ENCODE data around the gene CLDN17. TPM values are rescaled to one million over a fixed set of nuclear protein-coding genes. Genes with fewer than 3 reads are reported as not detected.

The CLDN17 gene, protein sequence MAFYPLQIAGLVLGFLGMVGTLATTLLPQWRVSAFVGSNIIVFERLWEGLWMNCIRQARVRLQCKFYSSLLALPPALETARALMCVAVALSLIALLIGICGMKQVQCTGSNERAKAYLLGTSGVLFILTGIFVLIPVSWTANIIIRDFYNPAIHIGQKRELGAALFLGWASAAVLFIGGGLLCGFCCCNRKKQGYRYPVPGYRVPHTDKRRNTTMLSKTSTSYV
- total RNA-seq, result not detected

DNA sequence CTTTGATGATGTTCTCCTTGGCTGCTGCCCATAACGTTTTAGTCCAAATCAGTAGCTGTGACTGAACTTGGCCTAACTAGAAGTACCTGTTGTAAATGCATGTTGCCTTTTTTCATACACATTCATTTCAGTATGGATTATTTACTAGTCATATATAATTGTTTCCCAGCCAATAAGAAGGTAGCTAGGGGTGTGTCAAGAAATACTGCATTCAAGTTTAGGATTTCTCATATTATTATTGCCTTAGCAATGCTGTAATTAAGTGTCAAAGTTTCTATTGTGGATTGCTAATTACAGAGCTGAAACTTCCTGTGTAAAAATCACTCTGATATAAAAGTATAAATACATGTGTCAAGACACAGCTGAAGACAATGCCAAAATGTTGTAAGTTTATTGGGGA, at the start of gene CLDN17:
CLDN17 (minus strand) TSS at position 101 of the 400 bp plus-strand sequence. CDS start 188 bp downstream, outside the sequence.
- no peak within 1 kb of the TSS for H3K4me3 Mint-ChIP-seq
- H3K9me3 Mint-ChIP-seq (ENCODE audit: low read depth), result peaks cover 6% of the 10 kb centered on the region
- H3K4me1 Mint-ChIP-seq, result no peaks in the 10 kb centered on the region
- H3K36me3 Mint-ChIP-seq, result no peaks in the 10 kb centered on the region
- H3K27ac Mint-ChIP-seq, result no peak within 1 kb of the TSS
- no peak for DNase-seq
- CTCF ChIA-PET, result no interaction called here
- no peaks in the 10 kb centered on the region for H3K27me3 Mint-ChIP-seq
- ATAC-seq, result no peak

DNA sequence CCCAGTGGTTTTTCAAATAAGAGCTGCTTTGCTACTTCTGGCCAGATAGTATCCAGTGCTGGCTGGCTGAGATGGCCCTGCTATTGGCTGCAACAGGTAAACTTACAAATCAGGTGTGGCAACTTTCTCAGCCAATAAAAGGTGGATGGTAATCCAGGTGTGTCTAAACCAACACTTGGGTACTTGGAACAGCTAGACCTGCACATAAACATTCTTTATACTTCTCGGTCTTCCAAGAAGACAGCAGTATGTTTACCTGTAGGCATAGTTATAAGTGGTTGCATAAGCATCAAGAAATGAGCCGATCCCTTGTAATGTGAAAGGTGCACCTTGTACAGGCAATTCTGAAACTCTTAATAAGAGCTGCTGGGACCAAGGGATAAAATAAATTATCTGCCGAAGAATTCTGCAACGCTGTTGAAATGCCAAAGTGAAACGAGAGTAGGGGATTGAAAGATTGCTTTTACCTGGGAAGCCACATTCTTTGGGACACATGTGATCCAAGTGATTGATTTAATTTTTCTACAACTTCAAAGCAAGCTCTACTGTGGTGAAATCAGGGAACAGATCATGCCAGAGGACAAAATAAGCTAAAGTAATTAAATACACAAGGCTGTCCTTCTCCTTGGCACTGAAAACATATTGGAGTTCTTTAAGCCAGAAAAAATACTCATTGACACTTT, 49.6 kb upstream of the CLDN17 start, which contains the start of gene CLDN8:
CLDN8 (minus strand) TSS at position 57 of the 683 bp plus-strand sequence. CDS start 172 bp downstream, outside the sequence.
- no peaks in the 10 kb centered on the region for H3K4me1 Mint-ChIP-seq
- ATAC-seq, result no peak
- CTCF ChIA-PET, result no interaction called here

DNA sequence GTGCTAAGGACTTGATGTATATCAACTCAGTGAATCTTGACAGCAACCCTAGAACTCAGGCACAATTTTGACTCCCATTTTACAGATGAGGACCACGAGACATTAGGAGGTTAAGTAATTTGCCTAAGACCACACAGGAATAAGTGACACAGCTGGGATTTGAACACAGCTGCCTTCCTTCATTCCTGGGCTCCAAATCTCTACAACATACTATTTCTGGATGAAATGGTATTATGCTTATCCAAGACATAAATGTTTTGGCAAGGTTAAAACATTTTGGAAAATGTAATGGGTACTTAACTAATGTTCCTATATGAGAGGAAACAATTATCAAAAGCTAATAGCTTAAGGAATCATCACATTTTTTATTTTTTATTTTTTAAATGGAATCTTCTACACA, 44.5 kb upstream of the CLDN17 start:
- Mint-ChIP-seq H3K9me3 (ENCODE audit: low read depth) (peaks cover 4% of the 10 kb centered on the region), H3K27ac (no peak overlapping the region), H3K27me3 (no peaks in the 10 kb centered on the region), H3K4me1 (no peaks in the 10 kb centered on the region), H3K36me3 (no peaks in the 10 kb centered on the region), H3K4me3 (no peak overlapping the region)
- CTCF ChIA-PET, result no interaction called here
- DNase-seq, result no peak
- ATAC-seq, result no peak

More for the DNA sequence above, 49.6 kb upstream of the CLDN17 start, which contains the start of gene CLDN8:
- Mint-ChIP-seq H3K27ac (no peak within 1 kb of the TSS), H3K27me3 (no peaks in the 10 kb centered on the region), H3K4me3 (no peak within 1 kb of the TSS), H3K9me3 (ENCODE audit: low read depth) (no peaks in the 10 kb centered on the region), H3K36me3 (no peaks in the 10 kb centered on the region)
- no peak for DNase-seq

DNA sequence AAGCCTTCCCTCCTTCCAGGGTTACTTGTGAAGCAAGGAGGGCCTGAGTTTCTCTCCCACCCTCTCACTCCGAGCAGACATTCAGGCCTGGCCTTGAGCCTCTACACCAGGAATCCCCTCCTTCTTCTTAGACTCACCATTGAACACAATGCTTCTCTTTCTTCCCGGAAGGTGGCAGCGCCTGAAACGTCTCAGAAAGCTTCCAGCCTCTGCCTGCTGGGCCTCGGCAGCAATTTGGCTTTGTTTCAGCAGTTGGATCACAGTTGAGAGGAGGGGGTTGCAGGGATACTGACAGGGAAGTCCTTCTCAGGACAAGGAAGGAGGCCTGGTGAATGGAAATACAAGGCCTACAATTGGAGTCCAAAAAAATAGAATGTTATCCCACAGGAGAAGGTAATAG, 43.0 kb upstream of the CLDN17 start:
- Mint-ChIP-seq H3K4me3 (no peak overlapping the region), H3K27me3 (no peaks in the 10 kb centered on the region), H3K4me1 (no peaks in the 10 kb centered on the region), H3K9me3 (ENCODE audit: low read depth) (peaks cover 4% of the 10 kb centered on the region), H3K36me3 (no peaks in the 10 kb centered on the region), H3K27ac (no peak overlapping the region)
- CTCF ChIA-PET, result no interaction called here
- no peak for DNase-seq
- no peak for ATAC-seq

DNA sequence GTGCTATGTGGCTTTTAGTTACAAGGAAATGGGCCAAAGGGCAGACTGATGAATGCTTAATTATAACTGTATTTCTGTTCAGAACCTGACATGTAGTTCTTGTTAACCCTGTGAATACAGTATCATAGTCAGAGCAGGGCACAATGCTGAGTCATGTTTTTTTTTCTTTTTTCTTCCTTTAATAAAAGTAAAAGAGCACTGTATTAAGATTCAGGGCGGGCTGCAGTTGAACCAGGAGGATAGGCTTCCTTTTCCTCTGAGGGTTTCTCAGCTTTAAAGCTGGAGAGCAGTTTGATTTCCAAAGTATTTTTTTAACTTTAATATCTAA, 40.6 kb upstream of the CLDN17 start:
- Mint-ChIP-seq H3K36me3 (no peaks in the 10 kb centered on the region), H3K27ac (no peak overlapping the region), H3K9me3 (ENCODE audit: low read depth) (peaks cover 6% of the 10 kb centered on the region), H3K4me3 (no peak overlapping the region), H3K27me3 (no peaks in the 10 kb centered on the region), H3K4me1 (no peaks in the 10 kb centered on the region)
- DNase-seq (no peak), ATAC-seq (no peak)
- CTCF ChIA-PET, result no interaction called here

DNA sequence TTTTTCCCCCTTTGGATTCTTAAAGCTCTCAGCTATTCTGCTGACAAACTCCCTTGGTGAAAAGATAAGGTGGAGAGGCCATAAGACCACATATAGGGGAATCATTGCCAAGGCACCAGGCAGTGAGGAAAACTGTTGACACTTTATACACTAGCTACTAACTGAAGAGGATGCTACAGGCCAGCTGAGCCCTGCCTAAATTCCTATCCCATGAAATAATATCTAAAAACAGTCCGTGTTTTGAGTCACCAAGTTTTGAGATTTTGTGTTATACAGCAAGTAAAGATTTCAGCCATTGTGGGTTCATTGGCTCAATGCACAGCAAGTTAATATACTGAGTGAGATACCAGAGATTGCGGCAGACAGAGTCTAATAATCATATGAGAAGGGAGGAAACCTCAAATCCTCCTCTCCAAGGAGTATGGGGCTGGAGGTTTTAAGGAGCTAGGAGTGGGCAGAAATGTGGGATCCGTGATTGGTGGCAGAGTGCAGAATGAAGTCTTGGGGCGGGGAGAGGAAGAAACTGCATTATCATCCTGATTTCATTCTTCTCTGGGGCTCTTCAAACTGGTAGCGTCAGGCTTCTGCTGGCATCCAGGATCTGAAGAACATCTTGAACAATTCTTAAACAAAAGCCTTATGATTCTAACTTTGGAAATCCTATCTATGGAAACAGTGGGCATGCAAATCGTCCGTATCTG, 40.1 kb upstream of the CLDN17 start:
- no peaks in the 10 kb centered on the region for H3K36me3 Mint-ChIP-seq
- H3K27ac Mint-ChIP-seq, result no peak overlapping the region
- H3K4me1 Mint-ChIP-seq, result no peaks in the 10 kb centered on the region
- ATAC-seq (no peak), DNase-seq (no peak)
- peaks cover 8% of the 10 kb centered on the region for H3K9me3 Mint-ChIP-seq (ENCODE audit: low read depth)
- CTCF ChIA-PET, result no interaction called here
- H3K4me3 Mint-ChIP-seq, result no peak overlapping the region
- no peaks in the 10 kb centered on the region for H3K27me3 Mint-ChIP-seq

DNA sequence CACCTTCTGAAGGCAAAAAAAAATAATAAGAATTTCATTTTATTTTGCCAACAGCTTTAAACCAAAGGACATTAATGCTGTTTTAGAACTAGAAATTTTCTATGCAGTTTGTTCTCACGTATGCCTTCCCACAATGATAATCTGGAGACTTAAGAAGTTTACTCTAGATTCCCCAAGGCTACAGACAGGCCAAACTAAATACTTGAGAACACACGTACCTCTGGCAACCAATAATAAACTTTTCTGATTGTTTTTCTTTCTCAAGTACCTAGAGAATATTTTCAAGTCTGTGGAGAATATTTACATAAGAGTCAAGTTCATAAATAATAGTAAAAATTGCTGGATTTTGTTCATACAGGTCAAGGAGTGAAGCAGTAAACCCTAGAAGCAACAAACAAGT, 33.4 kb upstream of the CLDN17 start:
- H3K9me3 Mint-ChIP-seq (ENCODE audit: low read depth), result peaks cover 4% of the 10 kb centered on the region
- no peak overlapping the region for H3K4me3 Mint-ChIP-seq
- no peaks in the 10 kb centered on the region for H3K27me3 Mint-ChIP-seq
- H3K4me1 Mint-ChIP-seq, result no peaks in the 10 kb centered on the region
- CTCF ChIA-PET, result no interaction called here
- DNase-seq (no peak), ATAC-seq (no peak)
- no peaks in the 10 kb centered on the region for H3K36me3 Mint-ChIP-seq
- H3K27ac Mint-ChIP-seq, result no peak overlapping the region

DNA sequence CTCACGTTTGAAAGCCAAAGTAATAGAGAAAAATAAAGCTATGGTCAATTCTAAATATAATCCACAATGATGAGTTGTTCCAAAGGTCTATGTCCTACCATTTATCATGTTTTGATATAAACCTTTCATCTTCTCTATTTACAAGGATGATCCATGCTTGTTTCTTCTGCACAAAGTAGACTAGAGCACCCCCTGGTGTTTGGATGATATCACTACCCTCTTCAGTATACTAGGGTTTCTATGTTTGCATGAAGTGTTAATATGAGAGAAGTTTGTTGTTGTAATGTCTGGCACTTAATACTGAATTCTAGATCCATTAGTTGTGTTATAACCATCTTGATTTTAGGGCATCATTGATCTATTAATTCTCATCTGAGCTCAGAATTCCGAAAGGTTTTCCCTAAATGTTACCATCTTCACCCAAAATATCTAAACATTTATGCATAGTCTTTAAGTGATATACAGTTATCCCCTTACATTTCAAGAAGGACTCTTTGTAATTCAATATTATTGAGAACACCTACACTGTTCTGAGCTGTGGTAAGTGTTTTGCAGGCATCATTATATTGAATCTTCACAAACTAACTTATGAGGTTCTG, 28.2 kb upstream of the CLDN17 start:
- Mint-ChIP-seq H3K27me3 (no peaks in the 10 kb centered on the region), H3K36me3 (no peaks in the 10 kb centered on the region), H3K4me1 (no peaks in the 10 kb centered on the region), H3K9me3 (ENCODE audit: low read depth) (no peaks in the 10 kb centered on the region), H3K4me3 (no peak overlapping the region), H3K27ac (no peak overlapping the region)
- CTCF ChIA-PET, result no interaction called here
- no peak for ATAC-seq
- no peak for DNase-seq

DNA sequence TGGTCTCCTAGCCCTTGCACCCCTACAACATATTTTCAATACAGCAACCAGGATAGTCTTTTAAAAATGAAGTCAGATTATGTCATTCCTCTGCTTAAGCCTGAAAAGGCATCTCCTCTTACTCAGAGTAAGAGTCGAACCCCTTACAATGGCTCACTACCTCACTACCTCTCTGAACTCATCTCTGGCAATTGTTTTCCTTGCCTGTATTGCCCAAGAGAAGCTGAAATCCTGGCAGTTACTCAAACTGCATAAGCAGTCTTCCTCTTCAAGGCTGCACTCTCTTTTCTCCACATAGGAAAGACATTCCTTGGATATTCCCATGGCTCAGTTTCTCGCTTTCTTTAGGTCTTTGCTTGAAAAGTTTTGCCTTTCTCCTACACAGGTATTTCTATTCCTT, 26.6 kb upstream of the CLDN17 start:
- no peaks in the 10 kb centered on the region for H3K4me1 Mint-ChIP-seq
- no peaks in the 10 kb centered on the region for H3K9me3 Mint-ChIP-seq (ENCODE audit: low read depth)
- H3K36me3 Mint-ChIP-seq, result no peaks in the 10 kb centered on the region
- no peak for DNase-seq
- CTCF ChIA-PET, result no interaction called here
- H3K27ac Mint-ChIP-seq, result no peak overlapping the region
- no peak for ATAC-seq
- no peaks in the 10 kb centered on the region for H3K27me3 Mint-ChIP-seq
- H3K4me3 Mint-ChIP-seq, result no peak overlapping the region

DNA sequence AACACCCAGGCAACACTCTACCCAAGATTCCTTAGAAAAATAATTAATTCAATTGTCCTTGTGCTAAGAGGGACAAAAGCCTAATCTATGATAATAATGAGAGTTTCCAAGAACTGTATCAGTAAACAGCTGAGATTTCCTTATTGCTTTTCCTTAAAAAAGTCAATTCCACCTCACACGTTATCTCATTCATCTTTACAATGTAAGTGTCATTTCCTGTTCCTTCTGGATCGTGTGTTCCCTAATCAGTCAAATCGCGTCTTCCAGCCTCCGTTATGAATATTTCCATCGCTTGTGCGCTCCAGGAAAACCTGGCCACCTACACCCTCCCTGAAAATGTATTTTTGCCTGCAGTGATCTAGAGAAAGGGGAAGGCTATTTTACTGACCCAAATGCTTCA, 23.9 kb upstream of the CLDN17 start:
- Mint-ChIP-seq H3K4me1 (no peaks in the 10 kb centered on the region), H3K36me3 (no peaks in the 10 kb centered on the region), H3K27ac (no peak overlapping the region), H3K4me3 (no peak overlapping the region), H3K27me3 (no peaks in the 10 kb centered on the region), H3K9me3 (ENCODE audit: low read depth) (no peaks in the 10 kb centered on the region)
- ATAC-seq (no peak), DNase-seq (no peak)
- CTCF ChIA-PET, result no interaction called here

DNA sequence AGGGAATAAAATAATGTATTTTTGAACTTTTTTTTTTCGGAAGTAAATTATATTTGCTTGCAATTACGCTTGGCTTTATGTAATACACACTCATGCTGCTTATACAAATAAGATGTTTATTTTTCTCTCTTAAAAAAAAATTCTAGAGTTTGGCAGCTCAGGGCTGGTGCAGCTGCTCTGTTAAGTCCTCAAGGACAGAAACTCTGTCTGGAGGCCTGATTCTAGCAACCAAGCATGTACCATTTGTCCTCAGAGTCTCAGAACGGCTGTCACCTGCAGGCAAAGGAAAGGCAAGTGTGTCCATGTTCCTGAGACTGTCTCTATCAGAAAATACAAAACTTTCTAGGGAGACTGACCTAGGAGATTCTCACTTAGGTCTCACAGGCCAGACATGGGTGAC, 23.2 kb upstream of the CLDN17 start:
- DNase-seq (no peak), ATAC-seq (no peak)
- Mint-ChIP-seq H3K36me3 (no peaks in the 10 kb centered on the region), H3K27ac (no peak overlapping the region), H3K4me3 (no peak overlapping the region), H3K27me3 (no peaks in the 10 kb centered on the region), H3K9me3 (ENCODE audit: low read depth) (no peaks in the 10 kb centered on the region), H3K4me1 (no peaks in the 10 kb centered on the region)
- CTCF ChIA-PET, result no interaction called here

DNA sequence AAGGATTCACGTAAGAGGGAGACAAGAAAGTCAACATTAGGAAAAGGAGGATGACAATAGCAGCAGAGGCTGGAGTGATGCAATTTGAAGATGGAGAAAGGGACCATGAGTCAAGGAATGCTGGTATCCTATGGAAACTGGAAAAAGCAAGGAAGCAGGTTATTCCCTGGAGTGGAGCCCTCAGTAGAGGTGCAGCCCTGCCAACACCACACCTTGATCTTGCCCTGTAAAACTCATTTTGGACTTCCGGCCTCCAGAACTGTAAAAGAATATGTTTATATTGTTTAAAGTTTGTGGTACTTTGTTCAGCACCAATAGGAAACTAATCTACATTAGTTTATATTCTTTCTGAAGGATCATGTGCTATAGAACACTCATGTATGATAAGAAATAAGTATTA, 19.6 kb upstream of the CLDN17 start:
- no peak overlapping the region for H3K4me3 Mint-ChIP-seq
- H3K27ac Mint-ChIP-seq, result no peak overlapping the region
- no peaks in the 10 kb centered on the region for H3K36me3 Mint-ChIP-seq
- no peaks in the 10 kb centered on the region for H3K9me3 Mint-ChIP-seq (ENCODE audit: low read depth)
- no peaks in the 10 kb centered on the region for H3K27me3 Mint-ChIP-seq
- no peak for DNase-seq
- CTCF ChIA-PET, result no interaction called here
- H3K4me1 Mint-ChIP-seq, result no peaks in the 10 kb centered on the region
- ATAC-seq, result no peak

DNA sequence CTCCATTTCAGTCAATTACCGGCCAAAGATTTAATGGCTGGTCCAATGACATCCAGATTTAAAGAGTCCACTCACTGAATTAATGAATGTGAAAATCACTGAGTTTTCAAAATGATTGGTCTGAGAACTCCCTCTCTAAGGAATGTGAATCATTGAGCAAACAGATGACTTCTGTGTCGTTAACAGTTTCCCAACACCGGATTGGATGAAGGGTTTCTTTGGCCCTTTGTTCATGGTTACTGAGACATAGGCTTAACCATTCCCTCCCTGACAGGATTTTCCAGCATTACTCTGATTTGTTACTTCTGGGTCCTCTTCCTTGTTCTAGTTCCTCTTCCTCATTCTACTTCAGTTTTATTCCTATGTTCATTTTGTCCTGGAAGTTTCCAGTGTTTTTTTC, 1.5 kb upstream of the CLDN17 start:
- Mint-ChIP-seq H3K4me3 (no peak overlapping the region), H3K9me3 (ENCODE audit: low read depth) (peaks cover 6% of the 10 kb centered on the region), H3K36me3 (no peaks in the 10 kb centered on the region), H3K27me3 (no peaks in the 10 kb centered on the region), H3K27ac (no peak overlapping the region), H3K4me1 (no peaks in the 10 kb centered on the region)
- no peak for ATAC-seq
- CTCF ChIA-PET, result no interaction called here
- DNase-seq, result no peak

DNA sequence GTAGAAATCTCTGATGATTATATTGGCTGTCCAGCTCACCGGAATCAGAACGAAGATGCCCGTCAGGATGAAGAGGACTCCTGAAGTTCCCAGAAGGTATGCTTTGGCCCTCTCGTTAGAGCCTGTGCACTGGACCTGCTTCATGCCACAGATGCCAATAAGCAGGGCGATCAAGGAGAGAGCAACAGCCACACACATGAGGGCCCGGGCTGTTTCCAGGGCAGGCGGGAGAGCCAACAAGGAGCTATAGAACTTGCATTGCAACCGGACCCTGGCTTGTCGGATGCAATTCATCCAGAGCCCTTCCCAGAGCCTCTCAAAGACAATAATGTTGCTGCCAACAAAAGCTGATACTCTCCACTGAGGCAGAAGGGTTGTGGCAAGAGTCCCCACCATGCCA, 434 bp downstream of the CLDN17 start:
- DNase-seq (no peak), ATAC-seq (no peak)
- H3K4me1 Mint-ChIP-seq, result no peaks in the 10 kb centered on the region
- no peaks in the 10 kb centered on the region for H3K36me3 Mint-ChIP-seq
- H3K9me3 Mint-ChIP-seq (ENCODE audit: low read depth), result peaks cover 6% of the 10 kb centered on the region
- CTCF ChIA-PET, result no interaction called here
- H3K4me3 Mint-ChIP-seq, result no peak overlapping the region
- no peaks in the 10 kb centered on the region for H3K27me3 Mint-ChIP-seq
- no peak overlapping the region for H3K27ac Mint-ChIP-seq

All from activated CD8-positive, alpha-beta memory T cell treated with anti-CD3 and anti-CD28 coated beads, Interleukin-2, amount 10 ng/mL, durations not matched to agents 7 days and 5 days (primary cell).